DMS114 treated with DMSO at 0.1 percent for 48 hours (cell line): ENCODE results near the gene PTPRC.

Experiments
- DNase-seq: peaks from one replicate; lab custom pipeline; 2025; ENCODE audit not compliant: unreplicated experiment; lab: John Stamatoyannopoulos, UW

PTPRC gene

GRCh38 chr1:198694542-198694941, 55.7 kb downstream of the PTPRC start:
- DNase-seq = no peak

GRCh38 chr1:198696211-198696610, 57.4 kb downstream of the PTPRC start:
- DNase-seq = no peak

- DNase-seq = no peak
These were observed 60.6 kb downstream of the PTPRC start for GRCh38 chr1:198699167-198700015.

- DNase-seq = no peak
These were observed 61.2 kb downstream of the PTPRC start for GRCh38 chr1:198700016-198700392.

GRCh38 chr1:198700396-198700795, 61.6 kb downstream of the PTPRC start:
- DNase-seq = no peak

GRCh38 chr1:198701250-198701649, 62.4 kb downstream of the PTPRC start:
- DNase-seq = no peak

GRCh38 chr1:198701766-198702539, 63.1 kb downstream of the PTPRC start:
- DNase-seq = no peak

- no peak for DNase-seq
These were observed 70.1 kb downstream of the PTPRC start for GRCh38 chr1:198708761-198709525.

- DNase-seq = no peak
These were observed 73.0 kb downstream of the PTPRC start for GRCh38 chr1:198711837-198712236.

GRCh38 chr1:198713081-198713480, 74.2 kb downstream of the PTPRC start:
- no peak for DNase-seq

- DNase-seq = no peak
These were observed 75.4 kb downstream of the PTPRC start for GRCh38 chr1:198714271-198714670.

- DNase-seq = no peak
These were observed 77.2 kb downstream of the PTPRC start for GRCh38 chr1:198716051-198716450.

GRCh38 chr1:198717510-198717909, 78.7 kb downstream of the PTPRC start:
- DNase-seq = no peak

GRCh38 chr1:198723127-198723526, 84.3 kb downstream of the PTPRC start:
- DNase-seq = no peak

GRCh38 chr1:198725090-198725489, 86.2 kb downstream of the PTPRC start:
- DNase-seq = no peak

GRCh38 chr1:198726455-198726854, 87.6 kb downstream of the PTPRC start:
- no peak for DNase-seq

- DNase-seq = no peak
These were observed 90.5 kb downstream of the PTPRC start for GRCh38 chr1:198729195-198729863.

- no peak for DNase-seq
These were observed 92.1 kb downstream of the PTPRC start for GRCh38 chr1:198730952-198731351.

GRCh38 chr1:198734323-198735008, 95.6 kb downstream of the PTPRC start:
- no peak for DNase-seq

- no peak for DNase-seq
These were observed 102.9 kb downstream of the PTPRC start for GRCh38 chr1:198741744-198742143.
